Omental fat pad (tissue), 4 donors: ENCODE measurements around the gene EBF3. TPM values are rescaled to one million over a fixed set of nuclear protein-coding genes. Genes with fewer than 3 reads are reported as not detected.

Source experiments
- ATAC-seq: fragments of 150-250 bp; one replicate; pipeline ENCODE4 v1.9.1; 2016; ENCODE audit warnings: mild to moderate bottlenecking, moderate library complexity; ENCODE audit not compliant: low FRiP score
- DNase-seq: peaks from one replicate; pipeline ENCODE4 v3.0.0-alpha.2; 2019; ENCODE audit warnings: low spot score
- CTCF ChIP-seq, 3 donors: fragments of 450-650 bp; IDR thresholded peaks; one replicate each; pipeline ENCODE4 v1.5.1; 2016 to 2017; ENCODE audit warnings: antibody characterized with exemption in 3 of 3, mild to moderate bottlenecking in 3 of 3, moderate library complexity in 2 of 3
- total RNA-seq, 4 donors: library from RNA; depleted of rRNA; stranded (reverse); fragments of >200 nt; gene quantifications; one replicate each; pipeline ENCODE4 v1.1.0, GENCODE V29; 2016

The EBF3 gene
- total RNA-seq, 4 donors from 2014 or later = 4.0 to 50.8 (median 18.8) TPM

- no peak for TF ChIP-seq CTCF (IDR thresholded peaks at IDR 0.05)
- ATAC-seq = no peak
These were observed 164.1 kb downstream of the EBF3 start for GRCh38 chr10:129799942-129800341.

GRCh38 chr10:129796710-129797420 is 167.2 kb downstream of the EBF3 start:
- DNase-seq = no peak
- no peak for ATAC-seq
- TF ChIP-seq CTCF (IDR thresholded peaks at IDR 0.05) = no peak

More at GRCh38 chr10:129799942-129800341, 164.1 kb downstream of the EBF3 start:
- DNase-seq = no peak

- TF ChIP-seq CTCF (IDR thresholded peaks at IDR 0.05) = no peak
- DNase-seq (no peak), ATAC-seq (no peak)
These were observed 170.1 kb downstream of the EBF3 start for GRCh38 chr10:129793996-129794395.

- DNase-seq = no peak
- TF ChIP-seq CTCF (IDR thresholded peaks at IDR 0.05) = no peak
- ATAC-seq = no peak
These were observed 170.6 kb downstream of the EBF3 start for GRCh38 chr10:129793479-129793878.

GRCh38 chr10:129792864-129793263 is 171.2 kb downstream of the EBF3 start:
- TF ChIP-seq CTCF (IDR thresholded peaks at IDR 0.05) = no peak

GRCh38 chr10:129792141-129792540 is 171.9 kb downstream of the EBF3 start:
- DNase-seq = no peak
- no peak for TF ChIP-seq CTCF (IDR thresholded peaks at IDR 0.05)
- ATAC-seq = no peak

More at GRCh38 chr10:129792864-129793263, 171.2 kb downstream of the EBF3 start:
- ATAC-seq (no peak), DNase-seq (no peak)
